Nucleus accumbens (tissue), 56 donors: ENCODE measurements around the gene HEATR1.
"Not testable (repeated sequence)": the region's sequence is repeated elsewhere in the genome, so short reads cannot be mapped to it uniquely, and the experiment has no call there.

ENCODE experiments used
- DNase-seq, 56 donors: peaks; one replicate each; lab custom pipeline; 2025; lab: John Stamatoyannopoulos, UW

Gene HEATR1, protein sequence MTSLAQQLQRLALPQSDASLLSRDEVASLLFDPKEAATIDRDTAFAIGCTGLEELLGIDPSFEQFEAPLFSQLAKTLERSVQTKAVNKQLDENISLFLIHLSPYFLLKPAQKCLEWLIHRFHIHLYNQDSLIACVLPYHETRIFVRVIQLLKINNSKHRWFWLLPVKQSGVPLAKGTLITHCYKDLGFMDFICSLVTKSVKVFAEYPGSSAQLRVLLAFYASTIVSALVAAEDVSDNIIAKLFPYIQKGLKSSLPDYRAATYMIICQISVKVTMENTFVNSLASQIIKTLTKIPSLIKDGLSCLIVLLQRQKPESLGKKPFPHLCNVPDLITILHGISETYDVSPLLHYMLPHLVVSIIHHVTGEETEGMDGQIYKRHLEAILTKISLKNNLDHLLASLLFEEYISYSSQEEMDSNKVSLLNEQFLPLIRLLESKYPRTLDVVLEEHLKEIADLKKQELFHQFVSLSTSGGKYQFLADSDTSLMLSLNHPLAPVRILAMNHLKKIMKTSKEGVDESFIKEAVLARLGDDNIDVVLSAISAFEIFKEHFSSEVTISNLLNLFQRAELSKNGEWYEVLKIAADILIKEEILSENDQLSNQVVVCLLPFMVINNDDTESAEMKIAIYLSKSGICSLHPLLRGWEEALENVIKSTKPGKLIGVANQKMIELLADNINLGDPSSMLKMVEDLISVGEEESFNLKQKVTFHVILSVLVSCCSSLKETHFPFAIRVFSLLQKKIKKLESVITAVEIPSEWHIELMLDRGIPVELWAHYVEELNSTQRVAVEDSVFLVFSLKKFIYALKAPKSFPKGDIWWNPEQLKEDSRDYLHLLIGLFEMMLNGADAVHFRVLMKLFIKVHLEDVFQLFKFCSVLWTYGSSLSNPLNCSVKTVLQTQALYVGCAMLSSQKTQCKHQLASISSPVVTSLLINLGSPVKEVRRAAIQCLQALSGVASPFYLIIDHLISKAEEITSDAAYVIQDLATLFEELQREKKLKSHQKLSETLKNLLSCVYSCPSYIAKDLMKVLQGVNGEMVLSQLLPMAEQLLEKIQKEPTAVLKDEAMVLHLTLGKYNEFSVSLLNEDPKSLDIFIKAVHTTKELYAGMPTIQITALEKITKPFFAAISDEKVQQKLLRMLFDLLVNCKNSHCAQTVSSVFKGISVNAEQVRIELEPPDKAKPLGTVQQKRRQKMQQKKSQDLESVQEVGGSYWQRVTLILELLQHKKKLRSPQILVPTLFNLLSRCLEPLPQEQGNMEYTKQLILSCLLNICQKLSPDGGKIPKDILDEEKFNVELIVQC (N-terminal part only)

GRCh38 chr1:236603991-236604904 is at the start of gene HEATR1:
TSS of gene HEATR1 (minus strand) at chr1:236604516. CDS start at chr1:236604095, 421 bp downstream.
- peak; percentile 53 to 96 (median 90) for DNase-seq

- no peak for DNase-seq
These were observed 40.8 kb upstream of the HEATR1 start for GRCh38 chr1:236645016-236645680.

DNA sequence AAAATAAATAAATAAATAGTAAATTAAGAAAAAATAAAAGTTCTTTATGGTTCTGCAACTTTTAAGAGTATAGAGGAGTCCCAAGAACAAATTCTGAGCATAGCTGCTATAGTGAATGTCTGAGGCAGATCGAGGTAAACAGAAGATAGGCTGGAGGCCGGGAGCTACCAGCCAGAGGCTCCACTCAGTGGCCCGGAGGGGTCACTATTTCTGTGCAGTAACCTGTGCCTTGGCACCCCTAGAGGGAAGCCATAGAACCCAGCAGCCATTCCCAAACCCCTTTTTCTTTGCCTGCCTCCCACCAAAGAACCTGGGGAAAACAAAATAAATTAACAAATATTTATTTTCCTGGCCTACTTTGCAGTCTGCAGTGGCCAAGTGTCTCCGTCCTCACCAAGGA is 38.4 kb upstream of the HEATR1 start:
- DNase-seq, result no peak

GRCh38 chr1:236639686-236640085 is 35.4 kb upstream of the HEATR1 start:
- no peak for DNase-seq

- no peak for DNase-seq
These were observed 34.6 kb upstream of the HEATR1 start for GRCh38 chr1:236638945-236639344.

GRCh38 chr1:236636017-236636416 is 31.7 kb upstream of the HEATR1 start:
- DNase-seq, result no peak

GRCh38 chr1:236627727-236628408 is 23.6 kb upstream of the HEATR1 start:
- no peak for DNase-seq

DNA sequence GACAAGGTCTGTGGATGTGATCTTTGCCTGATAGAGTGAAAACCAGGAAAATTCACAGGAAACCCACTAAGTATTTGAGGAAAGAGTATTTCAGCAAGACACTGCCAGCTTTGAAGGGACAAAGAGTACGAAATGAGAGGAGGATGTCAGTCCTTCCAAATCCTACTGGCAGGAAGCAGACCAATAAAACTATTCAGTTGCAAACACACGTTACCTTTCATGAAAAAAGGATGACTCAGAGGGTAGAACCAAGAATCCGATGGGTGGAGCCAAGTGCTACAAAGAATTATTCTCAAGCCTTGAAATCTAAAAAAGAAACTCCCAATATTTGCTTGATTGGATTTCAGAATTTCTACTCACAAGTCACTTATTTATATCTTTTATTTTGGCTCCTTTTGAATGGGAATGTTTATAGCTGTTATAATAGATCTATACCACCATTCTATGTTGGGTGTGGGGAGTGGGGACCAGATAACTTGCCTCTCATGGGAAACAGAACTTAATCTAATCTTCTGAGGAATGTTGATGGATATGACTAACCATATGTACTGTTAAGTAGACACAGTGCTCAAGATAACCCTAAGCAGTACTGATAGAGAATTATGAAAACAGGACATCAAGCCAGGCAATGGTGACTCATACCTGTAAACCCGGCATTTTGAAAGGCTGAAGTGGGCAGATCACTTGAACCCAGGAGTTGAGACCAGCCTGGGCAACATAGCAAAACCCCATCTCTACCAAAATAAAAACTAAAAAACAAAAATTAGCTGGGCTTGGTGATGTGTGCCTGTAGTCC is 19.3 kb upstream of the HEATR1 start:
- DNase-seq, result no peak

- DNase-seq, result no peak
These were observed 18.1 kb upstream of the HEATR1 start for GRCh38 chr1:236622407-236622806.

DNA sequence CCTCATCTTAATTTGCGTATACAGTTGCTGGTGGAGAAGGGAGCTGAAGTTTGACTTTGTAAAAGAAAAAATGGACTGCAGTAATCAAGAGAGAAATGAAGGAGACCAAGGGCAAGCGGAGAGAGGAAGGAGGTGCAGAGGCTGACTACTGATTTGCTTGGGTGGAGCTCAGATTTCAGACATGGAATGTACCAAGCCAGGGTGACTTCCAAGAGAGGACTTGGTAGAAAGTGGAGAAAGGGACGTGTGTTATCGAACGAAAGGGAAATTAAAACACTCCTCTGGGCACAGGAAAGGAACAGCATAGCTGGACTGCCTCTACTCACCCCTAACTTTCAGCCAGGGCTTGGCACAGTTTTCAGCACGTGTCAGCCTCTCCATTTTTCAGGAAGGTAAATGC is 15.1 kb upstream of the HEATR1 start:
- no peak for DNase-seq

- DNase-seq, result no peak
These were observed 14.2 kb upstream of the HEATR1 start for GRCh38 chr1:236618507-236618906.

GRCh38 chr1:236615399-236616148 is 11.3 kb upstream of the HEATR1 start:
- no peak for DNase-seq

DNA sequence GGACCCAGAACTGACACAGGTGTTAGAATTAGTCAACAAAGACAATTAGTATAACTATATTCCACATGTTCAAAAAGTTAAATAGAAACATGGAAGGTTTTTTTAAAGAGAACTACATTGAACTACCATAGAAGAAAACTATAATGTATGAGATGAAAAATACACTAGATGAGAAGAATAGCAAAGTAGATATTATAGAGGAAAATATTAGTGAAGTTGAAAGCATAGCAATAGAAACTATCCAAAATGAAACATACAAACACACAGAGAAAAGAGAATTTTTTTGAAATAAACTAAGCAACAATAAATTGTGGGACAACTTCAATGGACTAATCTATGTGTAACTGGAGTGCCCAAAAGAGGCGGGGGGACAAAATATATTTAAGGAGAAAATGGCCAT is 8.0 kb upstream of the HEATR1 start:
- DNase-seq, result no peak

DNA sequence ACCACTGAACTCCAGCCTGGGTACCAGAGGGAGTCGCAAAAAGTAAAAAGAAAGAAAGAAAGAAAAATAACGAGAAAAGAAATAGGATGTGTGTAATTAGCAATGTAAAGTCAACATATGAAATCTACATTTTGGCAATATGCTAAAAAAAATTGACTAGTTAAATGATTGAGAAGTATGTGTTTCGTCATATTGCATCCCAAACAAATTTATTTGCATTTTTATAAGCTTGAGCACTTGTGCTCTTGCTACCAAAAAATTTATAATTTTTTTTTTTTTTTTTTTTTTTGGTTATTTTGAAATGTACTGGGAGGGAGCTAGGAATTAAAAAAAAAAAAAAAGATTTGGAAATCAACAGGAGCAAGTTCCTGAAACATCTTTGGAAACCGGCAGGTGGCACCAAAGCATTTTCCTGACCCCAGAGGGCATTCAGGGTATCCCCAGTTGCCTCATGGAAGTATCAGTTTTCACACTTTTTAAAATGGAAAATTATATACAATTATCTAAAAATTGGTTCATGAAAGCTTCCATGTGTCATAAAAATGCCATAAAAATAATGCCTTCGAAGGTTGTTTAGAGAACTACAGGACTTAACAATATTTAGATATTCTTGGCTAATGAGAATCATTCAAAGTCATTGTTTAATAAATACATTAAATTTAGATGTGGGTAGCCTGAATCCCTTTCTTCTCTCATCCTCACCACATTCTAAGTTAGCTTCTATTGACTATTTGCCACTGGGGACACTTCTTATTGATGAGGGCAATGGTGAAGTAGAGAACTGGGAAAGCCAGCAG is 4.8 kb upstream of the HEATR1 start:
- DNase-seq, result peak in 40 of 56 donors; percentile 0 to 80 (median 15)

- DNase-seq, result not testable (repeated sequence)
These were observed 3.3 kb upstream of the HEATR1 start for GRCh38 chr1:236607597-236607996.
